RPMI8226 (cell line): ENCODE results near the gene PGM5.
A peak's percentile ranks its signal among the peaks of the same experiment; 100 is the strongest.

Experiments
- DNase-seq: peaks from one replicate; pipeline ENCODE4 v3.0.0-alpha.2; 2015

The PGM5 gene

GRCh38 chr9:68446836-68447235 is 90.4 kb downstream of the PGM5 start:
- no peak for DNase-seq

- DNase-seq, result no peak
These were observed 91.2 kb downstream of the PGM5 start for GRCh38 chr9:68447611-68448010.

- no peak for DNase-seq
These were observed 98.3 kb downstream of the PGM5 start for GRCh38 chr9:68454579-68455334.

GRCh38 chr9:68455451-68455850 is 99.0 kb downstream of the PGM5 start:
- DNase-seq, result no peak

GRCh38 chr9:68457803-68458202 is 101.4 kb downstream of the PGM5 start:
- no peak for DNase-seq

- no peak for DNase-seq
These were observed 102.5 kb downstream of the PGM5 start for GRCh38 chr9:68458918-68459317.

- DNase-seq, result no peak
These were observed 105.8 kb downstream of the PGM5 start for GRCh38 chr9:68462105-68462775.

GRCh38 chr9:68470067-68470466 is 113.7 kb downstream of the PGM5 start:
- no peak for DNase-seq

GRCh38 chr9:68470634-68471033 is 114.2 kb downstream of the PGM5 start:
- DNase-seq, result no peak

- no peak for DNase-seq
These were observed 115.7 kb downstream of the PGM5 start for GRCh38 chr9:68472119-68472518.

- peak; percentile 62 for DNase-seq
These were observed 117.4 kb downstream of the PGM5 start for GRCh38 chr9:68473790-68474189.

GRCh38 chr9:68476422-68476821 is 120.0 kb downstream of the PGM5 start:
- no peak for DNase-seq

GRCh38 chr9:68476847-68477246 is 120.4 kb downstream of the PGM5 start:
- DNase-seq, result no peak

- DNase-seq, result no peak
These were observed 124.4 kb downstream of the PGM5 start for GRCh38 chr9:68480807-68481206.

- no peak for DNase-seq
These were observed 126.1 kb downstream of the PGM5 start for GRCh38 chr9:68482548-68482947.

- DNase-seq, result no peak
These were observed 131.7 kb downstream of the PGM5 start for GRCh38 chr9:68488126-68488525.

GRCh38 chr9:68489646-68490045 is 133.2 kb downstream of the PGM5 start:
- DNase-seq, result no peak

GRCh38 chr9:68492806-68493205 is 136.4 kb downstream of the PGM5 start:
- DNase-seq, result no peak

GRCh38 chr9:68493541-68493940 is 137.1 kb downstream of the PGM5 start:
- no peak for DNase-seq

GRCh38 chr9:68493958-68494577 is 137.7 kb downstream of the PGM5 start:
- DNase-seq, result no peak

GRCh38 chr9:68495247-68495646 is 138.8 kb downstream of the PGM5 start:
- no peak for DNase-seq

- no peak for DNase-seq
These were observed 139.9 kb downstream of the PGM5 start for GRCh38 chr9:68496356-68496755.

- DNase-seq, result no peak
These were observed 141.2 kb downstream of the PGM5 start for GRCh38 chr9:68497629-68498028.

- DNase-seq, result no peak
These were observed 142.4 kb downstream of the PGM5 start for GRCh38 chr9:68498816-68499215.
